Activated T-helper 1 cell treated with anti-CD3 and anti-CD28 coated beads, Interleukin-12 subunit alpha, Interleukin-12 subunit beta, Interleukin-2, Interleukin-4 antibody, amounts not matched to agents 30 ng/mL and 10 ng/mL and 1 ng/mL, durations not matched to agents 14 hours and 24 hours and 36 hours (primary cell): ENCODE data around the gene BANF2. TPM values are rescaled to one million over a fixed set of nuclear protein-coding genes. Genes with fewer than 3 reads are reported as not detected.
A peak's percentile ranks its signal among the peaks of the same experiment; 100 is the strongest.

Experiments
- DNase-seq: peaks from one replicate; pipeline ENCODE4 v3.0.0; 2021; ENCODE audit warnings: low spot score
- H3K27ac Mint-ChIP-seq: one replicate; pipeline ENCODE4 v1.8.0; 2021; ENCODE audit warnings: mild to moderate bottlenecking, mixed read lengths
- H3K27me3 Mint-ChIP-seq: one replicate; pipeline ENCODE4 v1.8.0; 2022; ENCODE audit warnings: mild to moderate bottlenecking, moderate library complexity, mixed read lengths; ENCODE audit not compliant: insufficient read depth
- H3K36me3 Mint-ChIP-seq: one replicate; pipeline ENCODE4 v1.8.0; 2021; ENCODE audit warnings: low read depth, mixed read lengths
- H3K4me1 Mint-ChIP-seq: one replicate; pipeline ENCODE4 v1.8.0; 2021; ENCODE audit warnings: low read depth, mixed read lengths
- H3K4me3 Mint-ChIP-seq: one replicate; pipeline ENCODE4 v1.8.0; 2021; ENCODE audit warnings: mild to moderate bottlenecking, moderate library complexity, mixed read lengths
- H3K9me3 Mint-ChIP-seq: one replicate; pipeline ENCODE4 v1.8.0; 2021; ENCODE audit warnings: mixed read lengths
- intact Hi-C: fragments of 100-400 bp; cut with micrococcal nuclease; formaldehyde crosslinking; loops from one replicate; pipeline ENCODE4 v1.15.1; 2024
- total RNA-seq: library from RNA; stranded (reverse); gene quantifications from 2 replicates; pipeline ENCODE4 v1.2.3, GENCODE V29; 2022

Gene BANF2
- total RNA-seq, 1 donor from 2014 or later = not detected

DNA sequence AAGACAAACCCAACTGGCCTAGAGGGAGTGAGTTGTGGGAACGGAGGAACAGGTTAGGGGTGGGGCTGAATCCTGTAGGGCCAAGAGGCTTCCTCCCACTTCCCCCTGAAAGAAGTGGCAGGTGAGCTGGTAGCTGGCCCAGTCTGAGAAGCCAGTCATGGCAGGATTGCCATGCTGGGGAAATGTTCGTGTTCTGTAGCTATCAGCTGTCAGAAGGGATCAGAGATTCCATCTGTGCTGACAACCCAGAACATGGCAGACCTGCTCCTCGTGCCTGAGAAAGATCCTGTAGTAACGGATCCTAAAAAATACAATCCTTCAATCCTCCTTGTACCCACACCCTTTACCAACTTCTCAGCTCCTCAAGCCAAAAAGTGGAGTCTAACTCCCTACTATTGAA lies 43.0 kb downstream of the BANF2 start:
- Mint-ChIP-seq H3K27ac (no peak overlapping the region), H3K9me3 (peaks cover 7% of the 10 kb centered on the region), H3K4me1 (no peaks in the 10 kb centered on the region), H3K36me3 (no peaks in the 10 kb centered on the region), H3K4me3 (no peak overlapping the region), H3K27me3 (no peaks in the 10 kb centered on the region)
- no peak for DNase-seq
- intact Hi-C loops = no loop called here

DNA sequence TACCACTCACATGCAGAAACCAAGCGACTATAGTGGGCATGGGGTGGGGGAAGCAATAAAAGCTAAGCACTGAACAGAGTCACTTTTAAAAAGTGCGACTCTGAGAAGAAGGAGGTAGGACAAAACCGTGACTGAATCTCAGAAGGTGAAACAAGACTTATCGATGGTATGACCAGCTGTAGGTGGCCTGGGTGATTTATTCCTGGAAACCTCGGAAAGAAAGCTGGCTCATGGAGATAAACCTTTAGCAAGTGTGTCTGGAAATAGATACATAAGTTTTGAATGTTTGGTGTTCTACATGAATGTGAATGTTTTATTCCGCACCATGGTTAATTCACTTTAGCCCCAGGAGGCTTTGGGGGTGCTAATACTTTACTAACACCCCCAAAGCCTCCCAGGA lies 43.9 kb downstream of the BANF2 start:
- H3K4me1 Mint-ChIP-seq = no peaks in the 10 kb centered on the region
- H3K27ac Mint-ChIP-seq = no peak overlapping the region
- no peaks in the 10 kb centered on the region for H3K9me3 Mint-ChIP-seq
- no peaks in the 10 kb centered on the region for H3K36me3 Mint-ChIP-seq
- no peak overlapping the region for H3K4me3 Mint-ChIP-seq
- H3K27me3 Mint-ChIP-seq = no peaks in the 10 kb centered on the region
- intact Hi-C loops = no loop called here
- DNase-seq = no peak

DNA sequence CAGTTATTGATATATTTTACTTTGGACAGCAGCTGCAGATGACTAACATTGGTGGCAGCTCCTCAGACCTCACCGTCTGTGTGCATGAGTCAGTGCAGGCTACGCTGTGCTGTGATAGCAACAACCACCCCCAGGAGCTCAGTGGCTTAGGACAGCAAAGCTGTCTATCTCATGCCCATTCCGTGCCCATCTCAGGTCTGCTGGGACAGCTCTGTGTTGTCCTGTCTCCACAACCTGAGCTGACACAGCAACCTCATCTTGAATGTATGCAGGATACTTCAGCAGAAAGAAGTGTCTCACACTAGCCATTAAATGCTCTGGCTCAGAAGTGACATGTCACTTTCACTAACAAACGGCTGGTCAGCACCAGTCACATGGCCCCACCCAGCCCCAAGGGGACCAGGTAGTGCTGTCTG lies 47.7 kb downstream of the BANF2 start:
- Mint-ChIP-seq H3K36me3 (no peaks in the 10 kb centered on the region), H3K9me3 (no peaks in the 10 kb centered on the region), H3K27ac (peak overlapping the region; percentile 21), H3K4me1 (no peaks in the 10 kb centered on the region), H3K4me3 (no peak overlapping the region), H3K27me3 (peaks cover 5% of the 10 kb centered on the region)
- DNase-seq = no peak
- intact Hi-C loops = no loop called here

DNA sequence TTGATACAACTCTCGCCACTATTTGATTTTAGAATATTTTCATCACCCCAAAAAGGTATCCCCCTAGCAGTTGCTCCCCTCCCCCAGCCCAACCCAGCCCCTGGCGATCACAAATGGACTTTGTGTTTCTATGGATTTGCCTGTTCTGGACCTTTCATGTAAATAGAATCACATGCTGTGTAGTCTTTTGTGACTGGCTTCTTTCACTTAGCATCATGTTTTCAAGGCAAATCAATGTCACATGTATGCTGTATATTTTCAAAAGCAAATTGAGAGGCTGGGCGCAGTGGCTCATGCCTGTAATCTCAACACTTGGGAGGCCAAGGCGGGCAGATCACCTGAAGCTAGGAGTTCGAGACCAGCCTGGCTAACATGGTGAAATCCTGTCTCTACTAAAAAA lies 48.5 kb downstream of the BANF2 start:
- no peaks in the 10 kb centered on the region for H3K4me1 Mint-ChIP-seq
- intact Hi-C loops = no loop called here
- peaks cover 8% of the 10 kb centered on the region for H3K27me3 Mint-ChIP-seq
- no peaks in the 10 kb centered on the region for H3K9me3 Mint-ChIP-seq
- no peak for DNase-seq
- no peak overlapping the region for H3K4me3 Mint-ChIP-seq
- H3K27ac Mint-ChIP-seq = no peak overlapping the region
- H3K36me3 Mint-ChIP-seq = no peaks in the 10 kb centered on the region

DNA sequence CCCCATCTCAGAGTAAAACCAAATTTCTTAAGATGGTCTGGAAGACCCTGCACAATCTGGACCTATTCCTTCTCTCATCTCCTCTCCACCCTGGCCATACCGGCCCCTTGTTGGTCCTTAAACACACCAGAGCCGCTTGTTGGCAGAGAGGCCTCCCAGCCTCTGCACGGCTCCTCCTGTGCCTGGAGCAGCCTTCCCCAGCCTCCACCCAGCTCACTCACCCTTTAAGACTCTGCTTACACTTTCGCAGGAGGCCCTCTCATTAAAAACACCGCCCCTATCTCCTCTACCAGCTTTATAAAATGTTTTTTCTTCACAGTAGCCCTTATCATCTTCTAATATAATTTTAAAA lies 49.8 kb downstream of the BANF2 start:
- no peak overlapping the region for H3K4me3 Mint-ChIP-seq
- no peaks in the 10 kb centered on the region for H3K4me1 Mint-ChIP-seq
- intact Hi-C loops = no loop called here
- H3K9me3 Mint-ChIP-seq = no peaks in the 10 kb centered on the region
- DNase-seq = no peak
- no peaks in the 10 kb centered on the region for H3K36me3 Mint-ChIP-seq
- no peak overlapping the region for H3K27ac Mint-ChIP-seq
- peaks cover 8% of the 10 kb centered on the region for H3K27me3 Mint-ChIP-seq

DNA sequence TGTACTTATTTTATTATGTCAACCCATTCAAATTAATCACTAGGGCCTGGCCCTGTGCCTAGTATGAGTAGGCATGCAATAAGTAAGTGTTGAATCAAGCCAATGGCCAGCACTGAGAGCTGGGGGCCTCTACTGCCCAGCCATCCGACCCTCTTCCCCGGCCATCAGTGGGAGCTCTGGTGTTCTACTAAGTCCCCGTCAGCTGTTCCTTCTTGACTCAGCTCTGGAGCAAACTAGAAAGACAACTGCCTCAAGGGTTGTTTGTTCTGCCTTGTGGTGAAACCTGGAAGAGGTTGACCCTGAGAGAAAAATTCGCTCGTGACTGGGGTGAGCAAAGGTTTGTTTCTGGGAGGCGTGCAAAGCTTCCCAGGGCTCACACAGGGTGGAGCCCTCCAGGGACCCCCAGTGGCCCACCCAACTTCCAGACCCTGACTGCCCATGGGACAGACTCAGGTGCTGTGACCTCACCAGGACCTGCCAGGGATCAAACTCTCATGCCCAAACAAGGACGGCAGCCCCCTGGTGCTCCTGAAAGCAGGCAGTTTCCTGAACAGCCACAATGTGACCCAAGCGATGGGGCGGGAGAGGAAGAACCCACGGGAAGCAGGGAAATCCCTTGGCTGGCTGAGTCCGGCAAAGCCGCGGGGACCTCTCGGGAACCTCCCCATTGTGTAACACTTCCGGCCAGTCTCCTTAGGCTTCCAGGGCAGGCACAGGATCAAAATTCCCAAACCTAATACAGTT lies 50.4 kb downstream of the BANF2 start:
- no peak for DNase-seq
- Mint-ChIP-seq H3K27me3 (peaks cover 8% of the 10 kb centered on the region), H3K36me3 (no peaks in the 10 kb centered on the region), H3K27ac (no peak overlapping the region), H3K4me1 (no peaks in the 10 kb centered on the region), H3K4me3 (no peak overlapping the region), H3K9me3 (no peaks in the 10 kb centered on the region)
- intact Hi-C loops = no loop called here

DNA sequence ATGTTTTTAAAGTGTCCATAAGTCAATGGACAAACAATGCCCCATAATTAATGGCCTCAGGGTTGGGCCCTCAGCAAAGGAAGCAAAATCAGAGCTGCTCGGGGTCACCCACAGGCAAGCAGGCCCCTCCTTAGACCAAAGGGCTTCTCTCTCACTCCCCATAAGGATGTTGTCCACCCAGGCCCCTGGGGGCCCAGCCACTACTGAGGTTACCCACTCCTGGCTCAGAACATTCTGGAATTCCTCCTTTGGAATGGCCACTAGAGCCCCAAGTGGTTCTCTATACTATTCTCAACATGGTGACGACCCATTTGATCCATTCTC lies 50.9 kb downstream of the BANF2 start:
- no peaks in the 10 kb centered on the region for H3K36me3 Mint-ChIP-seq
- H3K27me3 Mint-ChIP-seq = peaks cover 8% of the 10 kb centered on the region
- no peaks in the 10 kb centered on the region for H3K9me3 Mint-ChIP-seq
- intact Hi-C loops = no loop called here
- H3K4me1 Mint-ChIP-seq = no peaks in the 10 kb centered on the region
- no peak overlapping the region for H3K4me3 Mint-ChIP-seq
- H3K27ac Mint-ChIP-seq = no peak overlapping the region
- DNase-seq = no peak

DNA sequence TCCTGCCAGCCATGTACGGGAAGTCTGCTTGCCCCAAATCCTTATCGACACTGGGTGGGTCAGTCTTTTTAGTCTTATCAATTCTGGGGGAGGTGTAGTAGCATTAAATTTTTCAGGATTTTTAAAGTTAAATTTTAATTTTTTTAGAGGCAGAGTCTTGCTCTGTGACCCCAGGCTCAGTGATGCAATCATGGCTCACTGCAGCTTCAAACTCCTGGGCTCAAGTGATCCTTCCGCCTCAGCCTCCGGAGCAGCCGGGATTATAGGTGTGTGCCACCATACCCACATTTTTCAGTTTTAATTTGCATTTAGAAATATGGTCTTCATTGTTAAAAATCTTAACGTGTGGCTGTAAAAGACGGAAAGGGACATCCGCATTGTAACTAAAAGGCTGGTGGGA lies 51.9 kb downstream of the BANF2 start:
- H3K27me3 Mint-ChIP-seq = peaks cover 8% of the 10 kb centered on the region

DNA sequence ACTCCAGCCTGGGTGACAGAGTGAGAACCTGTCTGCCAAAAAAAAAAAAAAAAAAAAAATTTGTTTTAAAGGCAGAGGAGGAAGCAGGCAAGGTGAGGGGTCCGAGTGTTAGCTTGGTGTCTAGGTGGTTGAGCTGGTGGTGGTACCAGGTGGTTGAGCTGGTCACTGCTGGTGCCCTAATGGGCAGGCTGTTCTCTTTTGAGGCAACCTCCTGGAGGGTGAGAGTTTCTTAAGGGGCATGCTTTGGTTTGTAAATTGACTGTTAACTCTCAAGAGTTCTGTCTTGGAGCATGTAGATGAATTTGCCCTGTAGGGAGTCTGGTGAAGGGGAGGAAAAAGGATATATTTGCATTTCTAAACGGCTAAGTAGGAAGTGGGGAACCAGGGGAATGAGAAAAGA lies 52.7 kb downstream of the BANF2 start:
- DNase-seq = no peak
- H3K36me3 Mint-ChIP-seq = no peaks in the 10 kb centered on the region
- no peaks in the 10 kb centered on the region for H3K4me1 Mint-ChIP-seq
- peaks cover 10% of the 10 kb centered on the region for H3K27me3 Mint-ChIP-seq
- H3K27ac Mint-ChIP-seq = no peak overlapping the region
- intact Hi-C loops = no loop called here
- H3K4me3 Mint-ChIP-seq = no peak overlapping the region
- H3K9me3 Mint-ChIP-seq = no peaks in the 10 kb centered on the region

More for the DNA sequence above, 51.9 kb downstream of the BANF2 start:
- no peak overlapping the region for H3K27ac Mint-ChIP-seq
- H3K36me3 Mint-ChIP-seq = no peaks in the 10 kb centered on the region
- no peak for DNase-seq
- H3K4me1 Mint-ChIP-seq = no peaks in the 10 kb centered on the region
- H3K4me3 Mint-ChIP-seq = no peak overlapping the region
- no peaks in the 10 kb centered on the region for H3K9me3 Mint-ChIP-seq
- intact Hi-C loops = no loop called here

DNA sequence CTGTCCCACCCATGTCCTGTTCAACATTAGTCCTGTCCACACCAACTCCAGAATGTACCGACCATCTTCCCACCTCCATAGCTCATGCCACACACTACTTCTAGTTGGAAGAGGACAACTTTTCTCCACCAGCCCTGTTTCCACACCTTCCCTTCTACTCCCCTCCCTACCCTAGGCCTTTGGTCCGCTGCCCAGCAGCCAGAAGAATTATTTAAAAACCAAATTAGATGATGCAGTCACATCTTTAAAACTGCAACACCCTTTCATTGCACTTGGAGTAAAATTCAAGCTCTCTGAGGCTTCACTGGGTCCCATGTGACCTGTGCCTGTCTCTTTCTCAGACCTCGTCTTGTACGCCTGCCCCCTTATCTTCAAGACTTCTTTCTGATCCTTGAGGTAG lies 53.8 kb downstream of the BANF2 start:
- H3K4me1 Mint-ChIP-seq = no peaks in the 10 kb centered on the region
- DNase-seq = no peak

DNA sequence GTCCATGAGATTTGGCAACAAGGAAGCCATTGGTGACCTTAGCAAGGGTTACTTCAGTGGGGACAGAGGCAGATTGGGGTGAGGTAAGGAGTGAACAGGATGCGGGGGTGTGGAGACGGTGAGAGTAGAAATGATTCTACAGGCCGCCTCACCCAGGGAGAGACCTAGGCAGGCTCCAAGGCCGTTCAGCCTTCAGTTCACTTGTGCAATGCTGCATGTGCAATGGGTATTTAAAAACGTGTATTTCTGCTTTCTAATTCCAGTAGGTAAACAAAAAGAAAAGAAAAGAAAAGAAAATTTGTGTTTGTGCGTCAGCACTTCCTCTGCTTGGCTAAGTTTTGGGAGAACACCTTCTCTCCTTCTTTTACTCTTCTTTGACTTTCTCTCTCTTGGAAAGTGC lies 56.8 kb downstream of the BANF2 start:
- no peak for DNase-seq
- no peak overlapping the region for H3K27ac Mint-ChIP-seq
- intact Hi-C loops = no loop called here
- peaks cover 9% of the 10 kb centered on the region for H3K27me3 Mint-ChIP-seq
- H3K36me3 Mint-ChIP-seq = no peaks in the 10 kb centered on the region
- peaks cover 5% of the 10 kb centered on the region for H3K9me3 Mint-ChIP-seq
- H3K4me3 Mint-ChIP-seq = no peak overlapping the region
- no peaks in the 10 kb centered on the region for H3K4me1 Mint-ChIP-seq

More for the DNA sequence above, 53.8 kb downstream of the BANF2 start:
- no peaks in the 10 kb centered on the region for H3K36me3 Mint-ChIP-seq
- peaks cover 10% of the 10 kb centered on the region for H3K27me3 Mint-ChIP-seq
- intact Hi-C loops = no loop called here
- peaks cover 5% of the 10 kb centered on the region for H3K9me3 Mint-ChIP-seq
- H3K4me3 Mint-ChIP-seq = no peak overlapping the region
- H3K27ac Mint-ChIP-seq = no peak overlapping the region

DNA sequence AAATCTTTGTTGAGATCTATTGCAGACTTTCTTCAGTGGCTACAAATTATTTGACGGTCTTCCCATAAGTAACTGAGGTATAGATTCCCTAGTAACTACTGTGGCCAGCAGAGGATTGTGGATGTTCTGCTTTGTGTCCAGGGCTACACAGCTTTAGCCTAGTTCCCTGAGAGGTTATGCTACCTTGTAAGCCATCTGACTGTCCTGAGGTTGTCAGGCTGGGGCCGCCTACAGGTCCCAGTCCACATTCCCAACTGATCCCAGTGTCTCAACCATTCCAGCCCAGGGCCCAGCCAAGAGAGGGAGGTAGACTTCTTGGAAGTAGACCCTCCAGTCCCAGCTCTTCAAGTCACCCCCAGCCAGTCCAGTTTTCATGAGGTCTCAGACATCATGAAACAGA lies 57.7 kb downstream of the BANF2 start:
- Mint-ChIP-seq H3K36me3 (no peaks in the 10 kb centered on the region), H3K27ac (no peak overlapping the region), H3K4me3 (no peak overlapping the region), H3K9me3 (peaks cover 5% of the 10 kb centered on the region), H3K4me1 (no peaks in the 10 kb centered on the region), H3K27me3 (peaks cover 5% of the 10 kb centered on the region)
- intact Hi-C loops = no loop called here
- no peak for DNase-seq

DNA sequence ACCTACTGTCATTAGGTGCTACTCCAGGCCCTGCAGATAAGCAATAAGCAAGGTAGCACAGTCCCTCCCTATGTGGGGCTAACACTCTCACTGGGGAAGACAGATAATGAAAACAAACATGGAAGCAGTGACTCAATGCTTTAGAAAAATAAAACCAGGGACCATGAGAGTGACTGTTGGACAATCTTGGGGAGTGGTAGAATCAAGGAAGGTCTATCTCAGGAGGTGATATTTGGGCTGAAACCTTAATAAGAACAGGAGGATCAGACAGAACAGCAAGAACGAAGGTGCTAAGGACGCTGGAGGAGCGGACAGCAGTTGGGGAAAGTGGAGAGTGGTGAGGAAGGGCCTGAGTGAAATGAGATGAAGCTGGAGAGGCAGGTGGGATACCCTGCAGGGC lies 58.2 kb downstream of the BANF2 start:
- Mint-ChIP-seq H3K36me3 (no peaks in the 10 kb centered on the region), H3K27me3 (peaks cover 2% of the 10 kb centered on the region), H3K9me3 (peaks cover 5% of the 10 kb centered on the region), H3K27ac (no peak overlapping the region), H3K4me1 (no peaks in the 10 kb centered on the region), H3K4me3 (no peak overlapping the region)
- intact Hi-C loops = no loop called here
- DNase-seq = no peak

DNA sequence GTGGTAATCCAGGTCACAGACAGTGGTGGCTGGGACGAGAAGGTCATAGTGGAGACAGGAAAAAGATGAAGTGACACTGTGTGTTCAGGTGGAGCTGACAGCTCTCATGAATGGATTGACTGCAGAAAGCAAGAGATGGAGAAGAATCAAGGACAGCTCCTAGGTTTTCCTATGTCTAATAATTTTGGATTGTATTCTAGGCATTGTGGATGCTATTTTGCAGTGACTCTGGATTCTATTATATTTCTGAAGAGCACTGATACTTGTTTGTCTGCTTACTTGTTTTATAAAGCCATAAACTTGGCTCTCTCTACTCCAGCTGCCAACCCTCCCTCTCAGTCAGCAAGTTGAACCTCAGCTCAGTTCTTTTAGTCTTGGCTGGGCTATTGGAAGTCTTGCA lies 58.7 kb downstream of the BANF2 start:
- no peak overlapping the region for H3K4me3 Mint-ChIP-seq
- H3K9me3 Mint-ChIP-seq = peaks cover 5% of the 10 kb centered on the region
- peaks cover 2% of the 10 kb centered on the region for H3K27me3 Mint-ChIP-seq
- H3K27ac Mint-ChIP-seq = no peak overlapping the region
- no peak for DNase-seq
- no peaks in the 10 kb centered on the region for H3K36me3 Mint-ChIP-seq
- intact Hi-C loops = no loop called here
- no peaks in the 10 kb centered on the region for H3K4me1 Mint-ChIP-seq
